HUES64 (cell line): ENCODE results near the gene RAB3IL1.

Experiments used
- H3K27ac ChIP-seq: 2 replicates; pipeline ENCODE4 v1.7.0; 2013; ENCODE audit warnings: low read depth, low read length, inconsistent platforms
- H3K27me3 ChIP-seq: 2 replicates; pipeline ENCODE4 v1.6.1; 2013; ENCODE audit warnings: mild to moderate bottlenecking, low read length; ENCODE audit not compliant: insufficient read depth
- H3K36me3 ChIP-seq: 2 replicates; pipeline ENCODE4 v1.6.1; 2013; ENCODE audit warnings: mild to moderate bottlenecking, low read length; ENCODE audit not compliant: insufficient read depth
- H3K4me1 ChIP-seq: 2 replicates; pipeline ENCODE4 v1.6.1; 2013; ENCODE audit warnings: mild to moderate bottlenecking, low read length, moderate library complexity; ENCODE audit not compliant: insufficient read depth
- H3K4me3 ChIP-seq: 2 replicates; pipeline ENCODE4 v1.5.1; 2013; ENCODE audit warnings: mild to moderate bottlenecking, low read length, moderate library complexity
- H3K9ac ChIP-seq: 2 replicates; pipeline ENCODE4 v1.6.1; 2013; ENCODE audit warnings: mild to moderate bottlenecking, low read depth, low read length
- H3K9me3 ChIP-seq: 2 replicates; pipeline ENCODE4 v1.6.1; 2013; ENCODE audit warnings: low read depth, low read length; ENCODE audit not compliant: insufficient read depth
- WGBS: fragments of 150-250, 120-280 bp; methylation state at CpG from one replicate; pipeline ENCODE4 v1.1.7; 2013; ENCODE audit warnings: missing lambda C conversion rate; 5-methylcytosine and 5-hydroxymethylcytosine counted together

The RAB3IL1 gene

DNA sequence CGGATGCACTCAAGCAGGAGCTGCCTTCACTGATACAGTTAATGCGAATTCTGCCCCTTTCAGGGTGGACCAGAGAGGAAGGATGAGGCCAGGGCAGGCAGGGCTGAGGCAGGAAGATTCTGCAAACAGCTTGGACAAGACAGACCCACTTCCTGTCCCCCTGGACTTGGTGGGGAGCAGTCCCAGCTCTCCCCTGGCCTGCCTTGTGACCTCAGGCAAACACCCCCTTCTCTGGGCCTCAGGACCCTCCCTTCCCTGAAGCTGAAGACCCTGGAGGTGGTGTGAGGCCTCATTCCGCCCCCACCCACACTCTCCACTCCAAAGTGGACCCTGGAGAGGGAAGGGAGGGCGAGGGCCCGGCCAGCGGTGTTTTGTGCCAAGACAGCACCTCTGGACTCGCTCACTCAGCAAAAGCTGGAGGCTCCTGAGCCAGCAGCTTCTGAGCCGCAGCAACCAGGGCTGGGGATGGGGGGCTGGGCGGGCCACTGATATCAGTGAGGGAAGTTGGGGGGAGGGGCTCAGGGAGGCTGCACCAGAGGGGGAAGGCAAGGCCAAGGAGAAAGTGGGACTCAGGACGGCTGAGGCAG is 8.5 kb downstream of the RAB3IL1 start:
- no peaks in the 10 kb centered on the region for H3K27me3 ChIP-seq
- no peaks in the 10 kb centered on the region for H3K9me3 ChIP-seq
- H3K36me3 ChIP-seq, result no peaks in the 10 kb centered on the region
- WGBS, result 51% methylated on average over 10 of the region's 10 CpGs
- H3K4me3 ChIP-seq, result no peak overlapping the region
- 0 out of 2 replicates have a peak overlapping the region, but pooled peaks have one; percentile 18 for H3K27ac ChIP-seq
- H3K9ac ChIP-seq, result peak overlapping the region; percentile 7; the same call in 1 of the 2 replicates
- peaks cover 14% of the 10 kb centered on the region for H3K4me1 ChIP-seq

DNA sequence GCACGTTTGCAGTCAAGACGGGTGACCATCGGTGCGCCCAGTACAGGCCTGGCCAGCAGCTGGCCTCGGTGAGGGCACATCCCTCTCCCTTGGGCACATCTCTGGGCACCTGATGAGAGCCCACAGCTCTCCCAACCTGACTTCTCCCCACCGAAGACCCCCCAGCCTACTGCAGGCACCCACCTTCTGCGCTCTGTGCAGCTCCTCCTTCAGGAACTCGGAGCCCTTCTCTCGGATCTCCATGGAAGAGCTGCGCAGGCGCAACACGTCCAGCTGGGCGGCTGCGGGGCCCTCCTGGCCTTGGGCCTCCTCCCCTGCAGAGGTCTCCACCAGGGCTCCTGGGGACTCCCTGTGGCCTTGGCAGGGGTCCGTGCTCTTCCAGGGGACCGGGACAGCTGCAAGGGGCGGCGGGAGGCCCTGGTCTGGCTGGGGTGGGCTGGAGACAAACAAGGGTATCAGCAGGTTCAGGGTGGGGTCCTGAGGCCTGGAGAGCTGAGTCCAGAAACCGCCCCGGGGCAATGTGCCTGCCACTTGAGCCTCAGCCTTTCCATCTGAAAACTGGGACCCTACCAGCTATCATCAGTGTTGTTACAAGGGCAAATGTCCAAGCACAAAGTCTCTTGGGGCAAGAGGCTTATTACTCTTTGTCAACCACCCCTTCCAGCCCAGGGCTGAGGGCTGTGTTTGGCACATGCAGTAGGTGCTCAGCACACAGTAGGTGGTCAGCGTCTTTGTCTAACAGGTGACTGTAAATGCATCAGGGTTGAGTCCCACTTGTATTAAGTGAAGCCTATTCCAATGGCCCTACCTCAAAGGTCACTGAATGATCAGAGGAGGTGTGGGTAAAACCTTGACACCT is 9.3 kb downstream of the RAB3IL1 start:
- Histone ChIP-seq H3K9me3 (no peaks in the 10 kb centered on the region), H3K9ac (peak overlapping the region; percentile 7; the same call in 1 of the 2 replicates), H3K36me3 (no peaks in the 10 kb centered on the region), H3K4me3 (no peak overlapping the region), H3K27ac (no peak overlapping the region), H3K4me1 (peaks cover 14% of the 10 kb centered on the region), H3K27me3 (no peaks in the 10 kb centered on the region)
- 94% methylated on average over 21 of the region's 21 CpGs for WGBS

DNA sequence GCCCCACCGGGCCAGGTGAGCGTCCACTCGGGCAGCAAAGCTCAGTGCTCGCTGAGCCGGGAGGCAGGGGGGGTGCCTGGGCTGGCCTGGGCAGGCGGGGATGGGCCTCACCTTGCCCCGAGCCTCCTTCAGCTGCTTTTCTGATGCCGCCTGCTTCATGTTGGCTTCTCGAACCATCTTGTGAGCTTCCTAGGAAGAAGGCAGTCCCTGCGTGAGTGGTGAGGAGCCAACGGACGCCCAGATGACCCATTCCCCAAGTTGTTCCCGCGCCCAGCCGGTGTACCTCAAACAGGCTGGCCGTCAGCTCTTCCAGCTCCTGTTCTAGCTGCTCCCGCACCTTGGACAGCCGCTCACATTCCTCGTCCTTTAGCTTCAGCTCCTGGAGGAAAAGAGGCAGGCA is 10.1 kb downstream of the RAB3IL1 start:
- Histone ChIP-seq H3K27me3 (no peaks in the 10 kb centered on the region), H3K27ac (no peak overlapping the region), H3K4me3 (no peak overlapping the region), H3K4me1 (peaks cover 14% of the 10 kb centered on the region), H3K9me3 (no peaks in the 10 kb centered on the region), H3K9ac (no peak overlapping the region), H3K36me3 (no peaks in the 10 kb centered on the region)
- WGBS, result 92% methylated on average over 19 of the region's 19 CpGs

DNA sequence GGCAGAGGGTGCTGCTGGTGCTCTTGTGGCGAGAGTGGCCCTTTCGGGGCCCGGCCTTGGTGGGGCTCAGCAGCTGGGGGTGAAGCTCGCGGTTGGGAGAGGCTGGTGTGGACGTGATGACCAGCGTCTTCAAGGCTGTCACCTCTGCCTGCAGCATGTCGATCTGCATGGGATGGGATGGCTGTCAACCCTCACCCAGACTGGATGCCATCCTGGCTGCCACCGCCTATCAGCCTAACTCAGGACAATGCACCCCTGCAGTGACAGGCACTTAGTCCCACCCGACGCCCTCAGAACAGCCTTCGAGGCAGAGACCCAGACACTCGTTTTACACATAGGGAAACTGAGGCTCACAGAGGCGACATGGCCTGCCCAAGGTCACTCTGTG is 10.8 kb downstream of the RAB3IL1 start:
- no peaks in the 10 kb centered on the region for H3K36me3 ChIP-seq
- H3K4me3 ChIP-seq, result no peak overlapping the region
- WGBS, result 89% methylated on average over 14 of the region's 14 CpGs
- no peak overlapping the region for H3K27ac ChIP-seq
- peaks cover 14% of the 10 kb centered on the region for H3K4me1 ChIP-seq
- H3K9ac ChIP-seq, result no peak overlapping the region
- no peaks in the 10 kb centered on the region for H3K9me3 ChIP-seq
- no peaks in the 10 kb centered on the region for H3K27me3 ChIP-seq

DNA sequence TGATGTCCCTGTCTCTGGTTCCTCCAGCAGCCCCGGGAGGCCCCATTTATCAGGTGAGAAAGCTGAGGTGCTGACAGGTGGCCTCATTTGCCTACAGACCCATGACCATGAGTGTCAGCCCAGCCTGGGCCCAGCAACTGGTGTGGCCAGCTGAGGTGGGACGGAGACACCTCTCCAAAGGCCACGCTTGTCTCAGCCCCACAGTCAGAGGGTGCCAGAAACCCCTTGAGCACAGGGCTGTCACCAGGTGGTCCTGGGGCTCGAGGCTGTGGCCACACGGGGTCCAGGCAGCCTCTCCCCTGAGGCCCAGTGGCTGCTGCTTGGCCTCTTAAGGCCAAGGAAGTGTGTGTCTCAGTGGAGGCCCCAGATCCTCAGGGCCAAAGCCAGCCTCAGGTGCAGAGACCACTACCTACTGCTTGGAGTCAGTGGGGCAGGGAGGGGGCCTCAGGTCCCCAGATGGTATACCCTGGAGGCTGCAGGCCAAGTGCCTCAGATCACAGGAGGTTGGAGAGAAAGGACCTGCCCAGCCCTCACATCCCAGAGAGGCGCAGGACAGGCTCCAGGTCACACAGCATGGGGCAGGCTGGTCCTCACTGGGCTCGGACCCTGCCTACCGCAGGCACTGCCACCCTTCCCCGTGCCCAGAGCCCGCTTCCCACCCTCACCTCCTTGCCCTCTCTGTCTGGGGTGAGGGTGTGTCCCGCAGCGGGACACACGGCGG is 11.4 kb downstream of the RAB3IL1 start:
- no peak overlapping the region for H3K27ac ChIP-seq

DNA sequence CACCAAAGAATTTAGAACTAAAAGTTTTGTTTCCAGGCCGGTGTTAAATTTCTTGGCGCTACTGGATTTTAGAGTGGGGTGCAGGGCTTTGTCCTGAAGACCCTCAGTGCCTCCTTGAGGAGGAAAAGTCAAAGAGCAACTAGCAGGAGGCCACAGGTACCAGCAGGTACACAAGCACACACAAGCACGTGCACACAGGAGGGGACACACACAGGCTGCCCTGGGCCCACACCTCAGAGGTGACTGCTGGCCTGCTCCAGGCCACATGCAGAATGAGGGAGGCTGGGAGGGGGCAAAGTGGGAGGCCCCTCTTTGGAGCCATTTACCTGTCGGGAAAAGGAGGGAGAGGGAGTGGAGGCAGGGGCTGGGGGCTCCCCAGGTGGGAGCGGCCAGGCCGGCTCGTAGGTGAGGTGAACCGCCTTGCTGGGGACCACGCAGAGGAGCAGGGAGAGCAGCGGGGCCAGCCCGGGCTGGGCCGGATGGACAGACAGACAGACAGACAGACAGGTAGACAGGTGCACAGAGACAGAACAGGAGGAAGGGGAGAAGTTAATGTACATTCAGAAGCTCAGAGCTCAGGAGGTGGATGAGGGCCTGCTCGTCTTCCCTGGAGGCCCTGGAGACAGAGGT is 12.2 kb downstream of the RAB3IL1 start:
- H3K27me3 ChIP-seq, result no peaks in the 10 kb centered on the region
- H3K36me3 ChIP-seq, result no peaks in the 10 kb centered on the region
- H3K4me3 ChIP-seq, result no peak overlapping the region
- H3K4me1 ChIP-seq, result peaks cover 14% of the 10 kb centered on the region
- no peak overlapping the region for H3K27ac ChIP-seq
- 91% methylated on average over 13 of the region's 13 CpGs for WGBS
- no peaks in the 10 kb centered on the region for H3K9me3 ChIP-seq
- H3K9ac ChIP-seq, result no peak overlapping the region; the same call in 1 of the 2 replicates

More for the DNA sequence above, 11.4 kb downstream of the RAB3IL1 start:
- no peak overlapping the region for H3K9ac ChIP-seq
- 92% methylated on average over 14 of the region's 14 CpGs for WGBS
- H3K4me3 ChIP-seq, result no peak overlapping the region
- no peaks in the 10 kb centered on the region for H3K9me3 ChIP-seq
- peaks cover 14% of the 10 kb centered on the region for H3K4me1 ChIP-seq
- no peaks in the 10 kb centered on the region for H3K27me3 ChIP-seq
- H3K36me3 ChIP-seq, result no peaks in the 10 kb centered on the region

DNA sequence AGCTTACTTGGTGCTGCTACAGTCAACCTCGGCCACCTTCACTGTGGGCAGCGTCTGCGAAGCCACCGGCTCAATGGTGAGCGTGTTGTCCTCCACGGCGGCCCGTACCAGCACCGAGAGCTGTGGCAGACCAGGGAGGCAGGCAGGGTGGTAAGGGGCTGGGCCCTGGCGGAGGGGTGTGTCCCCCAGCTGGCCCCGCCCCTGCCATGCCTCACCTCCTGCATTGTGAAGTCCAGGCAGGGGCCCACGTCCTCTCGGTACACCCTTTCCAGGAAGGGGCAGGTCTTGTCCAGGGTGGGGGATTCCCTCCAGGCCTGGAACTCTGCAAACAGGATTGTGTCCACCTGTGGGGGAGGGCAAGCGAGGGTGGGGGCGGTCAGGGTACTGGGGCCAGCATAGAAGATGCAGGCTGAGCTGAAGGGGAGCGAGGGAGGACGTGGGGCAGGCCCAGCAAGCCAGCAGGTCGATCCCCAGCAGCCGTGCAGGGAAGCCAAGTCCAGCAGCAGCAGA is 12.8 kb downstream of the RAB3IL1 start:
- Histone ChIP-seq H3K4me3 (peak overlapping the region; percentile 27), H3K36me3 (no peaks in the 10 kb centered on the region), H3K9ac (no peak overlapping the region), H3K4me1 (peaks cover 14% of the 10 kb centered on the region), H3K9me3 (no peaks in the 10 kb centered on the region), H3K27ac (no peak overlapping the region), H3K27me3 (no peaks in the 10 kb centered on the region)
- WGBS, result 44% methylated on average over 19 of the region's 19 CpGs

DNA sequence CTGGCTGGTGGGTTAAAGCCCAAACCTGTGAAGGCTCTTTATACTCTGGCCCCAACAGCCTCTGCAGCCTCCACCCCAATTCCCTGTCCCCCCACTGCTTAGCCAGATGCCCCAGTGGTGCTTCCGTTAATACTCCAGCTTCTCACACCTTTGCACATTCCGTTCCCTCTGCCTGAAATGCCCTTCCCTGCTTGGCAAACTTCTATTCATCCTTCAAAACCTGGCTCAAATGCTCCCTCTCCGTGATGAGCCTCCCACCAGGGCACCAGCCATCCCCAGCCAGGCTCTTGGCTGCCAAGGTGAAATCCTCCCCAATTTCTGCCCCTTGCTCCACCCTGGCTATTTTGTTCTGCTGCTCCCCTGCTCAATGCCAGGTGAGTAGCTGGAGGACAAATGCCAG is 13.5 kb downstream of the RAB3IL1 start:
- no peak overlapping the region for H3K9ac ChIP-seq
- H3K4me3 ChIP-seq, result no peak overlapping the region

DNA sequence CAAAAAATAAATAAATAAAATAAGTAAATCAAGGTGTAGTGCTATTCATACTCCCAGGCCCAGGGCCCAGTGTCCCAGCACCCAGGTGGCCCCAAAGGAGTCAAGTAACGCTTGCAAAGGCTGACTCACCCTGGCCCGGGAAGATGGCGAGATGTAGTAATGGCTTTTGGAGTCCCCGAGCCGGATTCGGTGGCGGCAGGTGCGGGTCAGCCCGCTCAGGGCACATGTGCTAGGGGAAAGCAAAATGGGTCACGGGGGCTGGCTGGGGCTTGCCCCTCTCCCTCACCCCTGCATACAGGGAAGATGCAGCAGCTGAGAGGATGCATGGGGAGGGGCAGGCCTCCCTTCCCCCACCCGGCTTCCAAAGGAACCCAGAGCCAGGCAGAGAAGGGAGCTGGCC is 15.1 kb downstream of the RAB3IL1 start:
- no peak overlapping the region for H3K27ac ChIP-seq
- 95% methylated on average over 10 of the region's 11 CpGs for WGBS

More for the DNA sequence above, 13.5 kb downstream of the RAB3IL1 start:
- H3K36me3 ChIP-seq, result no peaks in the 10 kb centered on the region
- no peaks in the 10 kb centered on the region for H3K27me3 ChIP-seq
- H3K9me3 ChIP-seq, result no peaks in the 10 kb centered on the region
- no peak overlapping the region for H3K27ac ChIP-seq
- peaks cover 9% of the 10 kb centered on the region for H3K4me1 ChIP-seq
- WGBS, result 90% methylated on average over 3 of the region's 3 CpGs

DNA sequence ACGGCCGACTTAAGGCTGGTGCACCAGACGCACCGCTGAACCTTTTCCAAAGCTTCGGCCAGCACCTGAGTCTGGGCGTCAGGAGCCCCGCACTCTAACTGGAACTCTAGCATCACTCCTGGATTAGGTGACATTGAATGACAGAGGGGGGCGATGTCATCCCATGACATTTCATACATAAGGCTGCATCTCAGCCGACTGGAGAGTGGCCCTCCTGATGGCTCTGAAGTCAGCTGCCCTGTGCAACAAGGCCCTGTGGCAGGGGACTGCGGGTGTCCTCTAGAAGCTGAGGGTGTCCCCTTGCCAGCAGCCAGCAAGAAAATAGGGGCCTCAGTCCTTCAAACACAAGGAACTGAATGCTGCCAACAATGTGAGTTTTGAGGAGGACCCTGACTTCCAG is 16.0 kb downstream of the RAB3IL1 start:
- Histone ChIP-seq H3K36me3 (no peaks in the 10 kb centered on the region), H3K9me3 (no peaks in the 10 kb centered on the region), H3K9ac (no peak overlapping the region), H3K27ac (no peak overlapping the region), H3K27me3 (no peaks in the 10 kb centered on the region), H3K4me3 (no peak overlapping the region), H3K4me1 (peaks cover 5% of the 10 kb centered on the region)
- 86% methylated on average over 10 of the region's 10 CpGs for WGBS

More for the DNA sequence above, 15.1 kb downstream of the RAB3IL1 start:
- H3K27me3 ChIP-seq, result no peaks in the 10 kb centered on the region
- no peak overlapping the region for H3K9ac ChIP-seq
- H3K9me3 ChIP-seq, result no peaks in the 10 kb centered on the region
- H3K36me3 ChIP-seq, result no peaks in the 10 kb centered on the region
- H3K4me1 ChIP-seq, result peaks cover 5% of the 10 kb centered on the region
- no peak overlapping the region for H3K4me3 ChIP-seq
